CD14-positive monocyte (primary cell): ENCODE measurements around the gene CHI3L2. TPM values are rescaled to one million over a fixed set of nuclear protein-coding genes. Genes with fewer than 3 reads are reported as not detected.

ENCODE experiments used
- DNase-seq, 3 donors: peaks; one replicate each; pipeline ENCODE4 v3.0.0-alpha.2; 2011 to 2022
- H2AFZ ChIP-seq: 2 replicates; pipeline ENCODE4 v1.6.0; 2012; ENCODE audit warnings: mild to moderate bottlenecking, low read depth, low read length, inconsistent platforms; ENCODE audit not compliant: insufficient read depth, poor library complexity, severe bottlenecking
- H3K27ac ChIP-seq, 2 donors: 1 replicate in 1 of 2; 2 replicates in 1 of 2; pipeline ENCODE4 v1.5.1; 2012 to 2013; ENCODE audit warnings: low read length in 2 of 2, control low read depth in 1 of 2, inconsistent platforms in 1 of 2, low read depth in 1 of 2, mild to moderate bottlenecking in 1 of 2
- H3K27me3 ChIP-seq, 2 donors: one replicate each; pipeline versions ENCODE4 v1.6.0 to v1.6.1; 2011 to 2013; ENCODE audit warnings: low read length in 2 of 2; ENCODE audit not compliant: control insufficient read depth in 2 of 2, insufficient read depth in 2 of 2
- H3K36me3 ChIP-seq, 2 donors: replicated peaks in 1 of 2; 1 replicate in 1 of 2; 2 replicates in 1 of 2; pipeline versions ENCODE4 v1.5.1 to v1.6.1; 2012 to 2013; ENCODE audit warnings: low read length in 2 of 2, control low read depth in 1 of 2, inconsistent platforms in 1 of 2, mild to moderate bottlenecking in 1 of 2; ENCODE audit not compliant: insufficient read depth in 2 of 2, control insufficient read depth in 1 of 2
- H3K4me1 ChIP-seq, 2 donors: 1 replicate in 1 of 2; 2 replicates in 1 of 2; pipeline versions ENCODE4 v1.5.1 to v1.6.1; 2012 to 2013; ENCODE audit warnings: low read length in 2 of 2, control low read depth in 1 of 2, inconsistent platforms in 1 of 2, mild to moderate bottlenecking in 1 of 2, moderate library complexity in 1 of 2; ENCODE audit not compliant: insufficient read depth in 2 of 2, control insufficient read depth in 1 of 2
- H3K4me2 ChIP-seq: replicated peaks from 2 replicates; pipeline ENCODE3; 2012; ENCODE audit warnings: low read length, moderate library complexity, mild to moderate bottlenecking; ENCODE audit not compliant: poor library complexity, severe bottlenecking; ENCODE audit errors: extremely low read depth
- H3K4me3 ChIP-seq, 3 experiments: fragments of 200-600 bp in 1 of 3; sonication (generic) in 1 of 3; replicated peaks in 1 of 3; 1 replicate in 2 of 3; 2 replicates in 1 of 3; pipeline ENCODE4 v1.5.1; 2011 to 2013; ENCODE audit warnings: low read length in 3 of 3, mild to moderate bottlenecking in 3 of 3, control low read depth in 2 of 3, low read depth in 2 of 3, inconsistent platforms in 1 of 3, moderate library complexity in 1 of 3
- H3K79me2 ChIP-seq: 2 replicates; pipeline ENCODE4 v1.6.0; 2012; ENCODE audit warnings: mild to moderate bottlenecking, control low read depth, inconsistent platforms, low read length, moderate library complexity; ENCODE audit not compliant: insufficient read depth
- H3K9ac ChIP-seq: 2 replicates; pipeline ENCODE4 v1.6.0; 2017; ENCODE audit warnings: low read length, mild to moderate bottlenecking; ENCODE audit not compliant: insufficient read depth, poor library complexity, severe bottlenecking
- H3K9me3 ChIP-seq, 2 donors: replicated peaks in 1 of 2; 1 replicate in 1 of 2; 2 replicates in 1 of 2; pipeline versions ENCODE4 v1.5.1 to v1.6.1; 2012 to 2013; ENCODE audit warnings: low read length in 2 of 2, control low read depth in 1 of 2; ENCODE audit not compliant: control insufficient read depth in 1 of 2, insufficient read depth in 1 of 2
- H4K20me1 ChIP-seq: 2 replicates; pipeline ENCODE4 v1.6.0; 2012; ENCODE audit warnings: mild to moderate bottlenecking, low read length, control low read depth, moderate library complexity; ENCODE audit not compliant: insufficient read depth
- H3K27ac Mint-ChIP-seq, 7 donors: one replicate each; pipeline ENCODE4 v1.8.0; 2020; ENCODE audit warnings: mild to moderate bottlenecking in 7 of 7, mixed read lengths in 7 of 7, moderate library complexity in 6 of 7, inconsistent platforms in 2 of 7
- H3K27me3 Mint-ChIP-seq, 3 donors: one replicate each; pipeline ENCODE4 v1.8.0; 2021 to 2022; ENCODE audit warnings: low read depth in 3 of 3, mild to moderate bottlenecking in 3 of 3, mixed read lengths in 3 of 3, moderate library complexity in 3 of 3, inconsistent platforms in 1 of 3
- H3K36me3 Mint-ChIP-seq, 2 donors: one replicate each; pipeline ENCODE4 v1.8.0; 2020; ENCODE audit warnings: mixed read lengths in 2 of 2, inconsistent platforms in 1 of 2, mild to moderate bottlenecking in 1 of 2
- H3K4me1 Mint-ChIP-seq: one replicate; pipeline ENCODE4 v1.8.0; 2020; ENCODE audit warnings: mild to moderate bottlenecking, mixed read lengths
- H3K4me3 Mint-ChIP-seq, 2 donors: one replicate each; pipeline ENCODE4 v1.8.0; 2020; ENCODE audit warnings: mild to moderate bottlenecking in 2 of 2, mixed read lengths in 2 of 2, moderate library complexity in 1 of 2
- H3K9me3 Mint-ChIP-seq, 7 donors: one replicate each; pipeline ENCODE4 v1.8.0; 2020 to 2022; ENCODE audit warnings: mixed read lengths in 7 of 7, mild to moderate bottlenecking in 6 of 7, moderate library complexity in 6 of 7, inconsistent platforms in 2 of 7
- CTCF ChIP-seq: fragments of 200-600 bp; IDR thresholded peaks from one replicate; pipeline ENCODE4 v1.8.0; 2022; ENCODE audit warnings: antibody characterized with exemption, mild to moderate bottlenecking
- WGBS: methylation state at CpG from one replicate; pipeline ENCODE4 v1.1.5; 2013; ENCODE audit warnings: missing lambda C conversion rate; ENCODE audit not compliant: insufficient coverage; 5-methylcytosine and 5-hydroxymethylcytosine counted together
- intact Hi-C, 2 donors: fragments of 100-400 bp; cut with micrococcal nuclease; formaldehyde crosslinking; loops; one replicate each; pipeline versions ENCODE4 v1.15.0 to v1.15.1; 2023
- polyA minus RNA-seq: library from RNA; depleted of rRNA, polyadenylated mRNA; stranded (reverse); fragments of >200 nt; gene quantifications from 2 replicates; pipeline ENCODE4 v1.2.3, GENCODE V29; 2012
- polyA plus RNA-seq, 3 donors: library from polyadenylated mRNA; depleted of rRNA in 1 of 3; unstranded in 2 of 3; stranded (reverse) in 1 of 3; fragments of 300-500 nt in 2 of 3; fragments of >200 nt in 1 of 3; fragmentation: Illumina TruSeq in 2 of 3; gene quantifications; 1 replicate in 2 of 3; 2 replicates in 1 of 3; pipeline ENCODE4 v1.2.3, GENCODE V29; 2012 to 2021
- total RNA-seq, 12 experiments: library from RNA in 1 of 12; stranded (reverse) in 1 of 12; fragments of 120-200 nt in 1 of 12; gene quantifications; one replicate each; pipeline ENCODE4 v1.2.4 and lab custom pipeline; 2013 to 2026; ENCODE audit warnings: mixed read lengths in 6 of 12, inconsistent platforms in 1 of 12

The CHI3L2 gene, protein sequence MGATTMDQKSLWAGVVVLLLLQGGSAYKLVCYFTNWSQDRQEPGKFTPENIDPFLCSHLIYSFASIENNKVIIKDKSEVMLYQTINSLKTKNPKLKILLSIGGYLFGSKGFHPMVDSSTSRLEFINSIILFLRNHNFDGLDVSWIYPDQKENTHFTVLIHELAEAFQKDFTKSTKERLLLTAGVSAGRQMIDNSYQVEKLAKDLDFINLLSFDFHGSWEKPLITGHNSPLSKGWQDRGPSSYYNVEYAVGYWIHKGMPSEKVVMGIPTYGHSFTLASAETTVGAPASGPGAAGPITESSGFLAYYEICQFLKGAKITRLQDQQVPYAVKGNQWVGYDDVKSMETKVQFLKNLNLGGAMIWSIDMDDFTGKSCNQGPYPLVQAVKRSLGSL
- 3.4 TPM for total RNA-seq (2013)
- 1 to 10 TPM; 1.2 to 9.9 (median 1.4) TPM for polyA plus RNA-seq
- 1.5 and 1.9 TPM in 2 replicates for polyA minus RNA-seq
- 3.1 to 19.9 (median 10.5) reads per million in 11 experiments for total RNA-seq (lab: John Stamatoyannopoulos, UW)

DNA sequence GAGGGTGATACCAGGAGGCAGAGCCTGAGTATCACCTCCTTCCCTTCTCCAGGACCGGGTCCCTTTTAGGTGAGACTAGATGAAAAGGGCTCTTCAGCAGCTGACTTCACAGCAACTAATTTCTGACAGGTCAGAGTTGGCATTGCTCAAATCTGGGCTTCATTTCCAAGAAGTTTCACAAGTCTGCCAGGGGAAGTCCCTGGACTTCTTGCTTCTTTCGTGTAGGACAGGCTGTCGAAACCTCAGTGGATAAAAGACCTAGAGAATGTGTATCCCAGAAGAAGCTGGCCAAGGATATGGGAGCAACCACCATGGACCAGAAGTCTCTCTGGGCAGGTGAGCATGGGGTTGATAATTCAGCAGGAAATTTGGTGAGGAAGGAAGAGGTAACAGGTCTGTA, at the start of gene CHI3L2:
TSS of gene CHI3L2 (plus strand) at position 280 of the 400 bp plus-strand sequence. CDS start at position 297, 17 bp downstream.
- H3K4me2 ChIP-seq = peak within 1 kb of the TSS; percentile 40
- H3K79me2 ChIP-seq = no peaks in the 10 kb centered on the region
- peak within 1 kb of the TSS; percentile 48 to 87 (median 74) for H3K27ac Mint-ChIP-seq
- H3K4me3 Mint-ChIP-seq = peak within 1 kb of the TSS in 1 of 2 donors; percentile 75
- peaks cover 0 to 3% (median 2%) of the 10 kb centered on the region in 3 donors for H3K27me3 Mint-ChIP-seq
- DNase-seq = peak in 2 of 3 donors; percentile 45 to 67
- TF ChIP-seq CTCF = no peak
- H3K9me3 Mint-ChIP-seq = no peaks in the 10 kb centered on the region
- no peak within 1 kb of the TSS for H2AFZ ChIP-seq
- 4% methylated on average over 2 of the region's 3 CpGs for WGBS
- no peaks in the 10 kb centered on the region for H3K27me3 ChIP-seq
- no peaks in the 10 kb centered on the region for H3K9me3 ChIP-seq
- peaks cover 37% of the 10 kb centered on the region for H3K4me1 Mint-ChIP-seq
- peak within 1 kb of the TSS; percentile 16 to 58 for H3K27ac ChIP-seq
- no peaks in the 10 kb centered on the region for H3K36me3 Mint-ChIP-seq
- H3K4me1 ChIP-seq = peaks cover 29 to 30% of the 10 kb centered on the region in 2 donors
- H3K36me3 ChIP-seq = no peaks in the 10 kb centered on the region
- no peaks in the 10 kb centered on the region for H4K20me1 ChIP-seq
- no peak within 1 kb of the TSS for H3K9ac ChIP-seq
- intact Hi-C loops = loop anchor here in 1 of 2 donors (10.0 kb wide), 2 partner anchors 117 to 177 kb away; no protein-coding TSS in a partner anchor
- peak within 1 kb of the TSS in 1 of 3 experiments; percentile 26 for H3K4me3 ChIP-seq

- Histone ChIP-seq H3K36me3 (peaks cover 65 to 87% of the 10 kb centered on the region in 2 donors), H3K27ac (no peak overlapping the region), H3K4me3 (no peak overlapping the region), H3K4me1 (peaks cover 14 to 19% of the 10 kb centered on the region in 2 donors), H3K9me3 (no peaks in the 10 kb centered on the region), H2AFZ (no peak overlapping the region), H3K79me2 (no peaks in the 10 kb centered on the region), H3K4me2 (no peak overlapping the region), H3K27me3 (no peaks in the 10 kb centered on the region), H4K20me1 (peaks cover 11% of the 10 kb centered on the region), H3K9ac (no peak overlapping the region)
- intact Hi-C loops = no loop called here
- TF ChIP-seq CTCF = no peak
- DNase-seq = no peak
- Mint-ChIP-seq H3K27me3 (no peaks in the 10 kb centered on the region), H3K4me3 (no peak overlapping the region), H3K27ac (peak overlapping the region in 2 of 7 donors; percentile 37 to 69), H3K36me3 (peaks cover 70 to 78% of the 10 kb centered on the region in 2 donors), H3K9me3 (no peaks in the 10 kb centered on the region), H3K4me1 (peaks cover 17% of the 10 kb centered on the region)
These were observed 47.5 kb upstream of the CHI3L2 start for GRCh38 chr1:111179968-111180533.
